HG02588 (cell line): ENCODE results near the gene ANKS1B.
"Not testable (repeated sequence)": the region's sequence is repeated elsewhere in the genome, so short reads cannot be mapped to it uniquely, and the experiment has no call there.

Source experiments
- ATAC-seq: cut with Tn5 transposase; IDR thresholded peaks from one replicate; pipeline ENCODE4 v1.9.1; 2021; ENCODE audit warnings: mild to moderate bottlenecking, moderate library complexity; ENCODE audit not compliant: unreplicated experiment

ANKS1B gene

DNA sequence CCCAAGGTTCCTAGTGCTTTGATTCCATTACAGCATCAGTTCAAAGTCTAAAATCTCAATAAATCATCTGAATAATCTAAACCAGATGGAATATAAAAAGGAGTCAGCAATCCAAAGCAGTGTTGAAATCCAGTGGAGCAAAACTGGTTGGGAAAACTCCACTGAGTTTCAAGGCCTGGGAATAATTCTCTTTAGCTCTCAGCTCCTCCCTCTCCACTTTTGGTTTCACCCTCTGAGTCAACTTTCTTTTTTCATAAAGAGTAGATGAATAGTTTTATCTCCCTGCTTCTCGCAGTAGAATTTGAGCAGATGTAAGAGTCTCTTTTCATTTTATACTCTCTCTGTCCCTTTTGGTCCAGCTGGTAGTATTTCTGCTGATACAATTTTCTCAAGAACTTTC lies 1001.1 kb downstream of the ANKS1B start:
- no peak for ATAC-seq

DNA sequence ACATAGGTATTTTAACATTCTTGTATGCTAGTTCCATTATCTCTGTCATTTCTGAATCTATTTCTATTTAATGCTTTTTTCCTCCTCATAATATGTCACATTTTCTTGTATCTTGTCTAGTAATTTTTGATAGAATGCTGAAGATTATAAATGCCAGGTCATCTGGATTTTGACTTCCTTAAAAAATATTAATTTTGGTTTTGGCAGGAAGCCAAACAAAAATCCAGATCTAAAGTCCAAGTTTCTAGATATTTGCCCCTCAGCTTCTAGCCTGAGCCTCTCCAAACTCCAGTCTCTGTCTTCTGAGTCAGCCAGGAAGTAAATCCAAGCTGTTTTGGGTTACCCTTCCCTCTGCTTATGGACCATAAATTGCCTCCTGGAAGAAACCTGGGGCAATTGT lies 1004.2 kb downstream of the ANKS1B start:
- no peak for ATAC-seq

DNA sequence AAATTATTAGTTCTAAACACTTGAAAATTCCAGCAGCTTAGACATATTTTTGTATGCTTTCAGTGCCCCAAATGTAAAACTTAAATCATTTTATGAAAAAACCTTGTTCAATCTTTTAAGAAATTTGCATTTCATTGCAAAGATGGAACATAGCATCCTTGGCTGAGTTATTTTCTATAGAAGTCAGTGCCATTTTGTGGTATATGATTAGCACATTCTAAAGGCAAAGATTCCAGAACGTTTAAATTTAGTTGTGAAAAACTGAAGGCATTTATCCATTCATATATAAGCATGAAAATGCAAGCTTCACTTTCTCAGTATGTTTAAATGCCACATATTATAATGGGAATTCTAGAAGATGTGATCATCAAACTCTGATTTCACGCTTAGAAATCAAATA lies 1007.5 kb downstream of the ANKS1B start:
- ATAC-seq: no peak

GRCh38 chr12:98974767-98975381 lies 1009.9 kb downstream of the ANKS1B start:
- no peak for ATAC-seq

GRCh38 chr12:98973395-98973794 lies 1011.3 kb downstream of the ANKS1B start:
- no peak for ATAC-seq

DNA sequence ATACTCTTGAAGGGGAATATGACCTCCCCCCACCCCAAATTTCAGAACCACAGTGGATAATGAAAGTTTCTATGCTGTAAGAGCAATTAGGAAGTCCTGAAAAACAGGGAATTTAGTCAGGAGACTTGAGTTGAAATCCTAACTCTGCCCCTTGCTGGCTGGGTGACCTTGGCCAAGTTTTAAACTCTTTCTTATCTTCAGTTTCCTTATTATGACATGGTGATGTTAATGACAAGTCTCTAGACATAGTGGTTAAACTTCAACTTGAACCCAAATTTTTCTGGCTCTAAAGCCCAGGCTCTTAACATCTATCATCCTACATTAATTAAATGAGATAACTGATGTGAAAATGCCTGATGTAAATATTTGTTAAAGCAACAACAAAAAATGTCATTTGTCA lies 1013.8 kb downstream of the ANKS1B start:
- ATAC-seq: no peak

- ATAC-seq: no peak
Measured at GRCh38 chr12:98970210-98970609, 1014.5 kb downstream of the ANKS1B start.

DNA sequence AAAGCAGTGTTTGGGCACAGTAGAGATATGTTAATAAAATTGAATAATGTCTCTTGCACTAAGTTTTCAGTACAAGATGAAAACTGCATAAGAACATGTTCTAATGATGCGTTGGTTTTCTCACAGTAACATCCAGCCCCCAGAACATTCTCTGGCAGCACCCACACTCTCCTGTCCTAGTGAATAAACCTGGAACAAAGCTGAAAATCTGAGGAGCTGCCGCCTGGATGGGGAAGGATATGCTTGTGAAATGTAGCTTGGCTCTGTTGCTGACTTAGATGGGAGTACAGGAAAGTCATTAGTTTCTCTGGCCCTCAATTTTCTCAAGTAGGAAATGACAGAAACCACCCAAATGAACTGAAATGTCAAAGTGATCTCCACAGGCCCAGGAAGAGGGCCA lies 1015.8 kb downstream of the ANKS1B start:
- no peak for ATAC-seq

DNA sequence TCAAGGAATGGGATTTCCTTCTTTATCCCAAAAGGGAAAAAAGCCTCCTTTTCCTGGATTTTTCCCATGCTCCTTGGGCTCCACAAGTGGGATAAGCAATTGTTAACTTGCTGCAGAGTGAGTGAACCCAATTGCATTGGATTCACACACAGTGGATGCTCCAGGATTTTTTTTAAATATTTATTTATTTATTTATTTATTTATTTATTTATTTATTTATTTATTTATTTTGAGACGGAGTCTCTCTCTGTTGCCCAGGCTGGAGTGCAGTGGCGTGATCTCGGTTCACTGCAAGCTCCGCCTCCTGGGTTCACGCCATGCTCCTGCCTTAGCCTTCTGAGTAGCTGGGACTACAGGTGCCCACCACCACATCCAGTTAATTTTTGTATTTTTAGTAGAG lies 1027.6 kb downstream of the ANKS1B start:
- not testable (repeated sequence) for ATAC-seq

GRCh38 chr12:98955284-98955683 lies 1029.5 kb downstream of the ANKS1B start:
- no peak for ATAC-seq

GRCh38 chr12:98954506-98954905 lies 1030.2 kb downstream of the ANKS1B start:
- ATAC-seq: no peak

DNA sequence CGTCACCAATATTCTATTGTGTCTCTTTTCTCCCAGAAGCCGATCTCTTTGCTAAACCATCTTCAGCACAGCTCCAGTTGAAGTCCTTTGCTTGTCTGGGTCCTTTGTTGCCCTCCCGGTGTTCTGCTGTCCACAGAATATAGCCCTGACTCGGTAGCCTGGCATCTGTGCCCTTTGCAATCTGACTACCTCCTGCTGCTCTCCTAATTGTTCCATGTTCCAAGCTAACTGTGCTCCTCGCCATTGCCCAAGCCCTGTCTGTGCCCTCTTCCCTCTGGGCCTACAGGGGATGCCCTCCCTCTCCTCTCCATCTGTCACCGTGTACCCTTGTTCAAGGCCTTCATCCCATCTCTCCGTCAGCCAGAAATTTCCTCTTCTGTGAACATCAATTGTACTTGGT lies 1033.3 kb downstream of the ANKS1B start:
- no peak for ATAC-seq

GRCh38 chr12:98948343-98948949 lies 1036.3 kb downstream of the ANKS1B start:
- ATAC-seq: no peak

GRCh38 chr12:98945864-98946263 lies 1038.9 kb downstream of the ANKS1B start:
- ATAC-seq: no peak

DNA sequence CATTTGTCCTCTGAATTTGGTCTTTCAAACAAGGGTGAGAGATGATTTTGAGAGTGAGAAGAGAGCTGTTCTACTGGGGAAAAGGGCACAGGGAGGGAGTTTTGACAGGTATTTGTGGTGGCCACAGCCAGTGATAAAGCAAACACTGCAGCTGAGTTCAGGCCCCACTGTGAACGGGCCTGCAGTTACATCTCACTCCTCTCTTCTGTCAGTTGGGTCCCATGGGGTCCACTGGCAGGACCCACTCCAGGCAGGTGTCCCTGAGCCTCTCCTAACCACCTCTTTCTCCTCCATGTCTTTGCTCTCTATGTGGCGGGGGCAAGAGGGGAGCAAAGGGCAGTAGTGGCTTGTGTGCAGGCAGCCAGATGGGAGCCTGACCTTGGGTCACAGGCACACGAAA lies 1044.8 kb downstream of the ANKS1B start:
- no peak for ATAC-seq

DNA sequence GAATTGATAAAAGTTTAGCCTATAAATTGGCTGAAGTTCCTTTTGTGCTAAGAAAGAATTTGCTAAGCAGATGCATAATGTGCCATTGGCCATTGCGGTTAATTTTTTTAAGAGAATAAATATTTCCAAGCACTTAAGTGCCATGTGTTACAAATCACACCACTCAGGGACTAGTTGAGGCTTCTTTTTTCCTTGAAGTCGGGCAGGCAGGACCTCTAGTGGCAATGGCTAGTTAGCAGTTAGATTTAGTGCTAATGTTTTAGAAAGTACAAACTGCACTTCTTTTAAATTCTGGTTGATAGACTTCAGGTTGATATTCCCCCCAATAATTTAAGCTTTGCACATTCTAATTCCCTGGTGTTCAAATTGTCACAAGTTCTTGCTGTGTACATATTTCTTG lies 1045.4 kb downstream of the ANKS1B start:
- ATAC-seq: no peak

GRCh38 chr12:98935847-98936246 lies 1048.9 kb downstream of the ANKS1B start:
- no peak for ATAC-seq

GRCh38 chr12:98922871-98923270 lies 1061.9 kb downstream of the ANKS1B start:
- ATAC-seq: no peak

- ATAC-seq: no peak
Measured at GRCh38 chr12:98918176-98918863, 1066.4 kb downstream of the ANKS1B start.

DNA sequence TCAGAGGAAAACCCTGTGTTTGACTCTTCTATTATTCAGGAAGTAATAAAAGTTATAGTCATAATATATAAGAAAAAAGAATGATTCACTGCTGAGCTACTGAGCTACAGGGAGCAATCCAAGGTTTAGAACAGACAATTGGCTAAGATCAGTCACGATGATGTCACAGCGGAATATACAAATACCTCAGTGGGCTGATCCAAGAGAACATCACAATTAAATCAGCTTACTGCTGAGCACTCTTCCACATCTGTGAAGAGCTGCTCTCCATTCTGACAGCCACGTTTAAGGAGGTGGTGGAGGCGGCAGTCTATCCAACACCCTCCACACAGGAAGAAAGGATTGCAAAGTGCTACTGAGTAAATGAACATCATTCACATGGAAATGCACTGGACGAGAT lies 1068.6 kb downstream of the ANKS1B start:
- no peak for ATAC-seq

- ATAC-seq: no peak
Measured at GRCh38 chr12:98912401-98912974, 1072.2 kb downstream of the ANKS1B start.

- no peak for ATAC-seq
Measured at GRCh38 chr12:98911396-98911795, 1073.3 kb downstream of the ANKS1B start.
